Left ventricle myocardium inferior (tissue), 1 donor: ENCODE data around the gene SLC25A34. TPM values are rescaled to one million over a fixed set of nuclear protein-coding genes. Genes with fewer than 3 reads are reported as not detected.
A peak's percentile ranks its signal among the peaks of the same experiment; 100 is the strongest.

Experiments used
- DNase-seq: peaks from one replicate; pipeline ENCODE4 v3.0.0-alpha.2; 2020
- H3K27ac ChIP-seq: fragments of 200-600 bp; replicated peaks from 2 replicates; pipeline ENCODE4 v1.8.0; 2021
- H3K27me3 ChIP-seq: fragments of 200-600 bp; 2 replicates; pipeline ENCODE4 v1.8.0; 2021; ENCODE audit warnings: low read depth
- H3K36me3 ChIP-seq: fragments of 200-600 bp; 2 replicates; pipeline ENCODE4 v1.8.0; 2021
- H3K4me1 ChIP-seq: fragments of 200-600 bp; 2 replicates; pipeline ENCODE4 v1.8.0; 2021
- H3K4me3 ChIP-seq: fragments of 200-600 bp; 2 replicates; pipeline ENCODE4 v1.8.0; 2021; ENCODE audit warnings: mild to moderate bottlenecking, moderate library complexity
- H3K9me3 ChIP-seq: fragments of 200-600 bp; replicated peaks from 2 replicates; pipeline ENCODE4 v1.8.0; 2021
- CTCF ChIP-seq: fragments of 200-600 bp; IDR thresholded peaks from 2 replicates; pipeline ENCODE4 v1.8.0; 2021; ENCODE audit warnings: antibody characterized with exemption, mild to moderate bottlenecking, borderline replicate concordance
- intact Hi-C: fragments of 100-400 bp; cut with micrococcal nuclease; formaldehyde crosslinking; loops from one replicate; pipeline ENCODE4 v1.11.0; 2022
- total RNA-seq: library from RNA; stranded (reverse); fragmentation: NEBNext Ultra II Directional; extraction: Animal tissue kit (Norgen Biotek cat#: 25700); gene quantifications from one replicate; pipeline ENCODE4 v1.2.1, GENCODE V29; 2021
- donor health status: DM: no; HTN: yes; CAD: no; lungs with severe emphysema.

The SLC25A34 gene
- total RNA-seq, 1 donor from 2014 or later = 34.0 TPM

GRCh38 chr1:15731735-15732685 lies 4.0 kb upstream of the SLC25A34 start:
- H3K27ac ChIP-seq = no peak overlapping the region
- DNase-seq = no peak
- intact Hi-C loops = no loop called here
- peaks cover 50% of the 10 kb centered on the region for H3K4me1 ChIP-seq
- TF ChIP-seq CTCF = no peak
- no peak overlapping the region for H3K4me3 ChIP-seq
- H3K27me3 ChIP-seq = no peaks in the 10 kb centered on the region
- H3K36me3 ChIP-seq = peaks cover 80% of the 10 kb centered on the region
- H3K9me3 ChIP-seq = no peaks in the 10 kb centered on the region

- intact Hi-C loops = no loop called here
- Histone ChIP-seq H3K4me1 (peaks cover 50% of the 10 kb centered on the region), H3K36me3 (peaks cover 73% of the 10 kb centered on the region), H3K27ac (no peak overlapping the region), H3K27me3 (no peaks in the 10 kb centered on the region), H3K9me3 (no peaks in the 10 kb centered on the region), H3K4me3 (no peak overlapping the region)
- DNase-seq = no peak
- no peak for TF ChIP-seq CTCF
Observed at GRCh38 chr1:15732686-15733081, 3.4 kb upstream of the SLC25A34 start.

- H3K4me1 ChIP-seq = peaks cover 50% of the 10 kb centered on the region
- no peak overlapping the region for H3K27ac ChIP-seq
- no peak overlapping the region for H3K4me3 ChIP-seq
- H3K27me3 ChIP-seq = no peaks in the 10 kb centered on the region
- TF ChIP-seq CTCF = no peak
- intact Hi-C loops = no loop called here
- no peak for DNase-seq
- peaks cover 67% of the 10 kb centered on the region for H3K36me3 ChIP-seq
- H3K9me3 ChIP-seq = no peaks in the 10 kb centered on the region
Observed at GRCh38 chr1:15733218-15733725, 2.8 kb upstream of the SLC25A34 start.

- Histone ChIP-seq H3K4me3 (no peak overlapping the region), H3K36me3 (peaks cover 62% of the 10 kb centered on the region), H3K9me3 (no peaks in the 10 kb centered on the region), H3K27ac (no peak overlapping the region), H3K27me3 (no peaks in the 10 kb centered on the region), H3K4me1 (peaks cover 49% of the 10 kb centered on the region)
- intact Hi-C loops = no loop called here
- DNase-seq = no peak
- TF ChIP-seq CTCF = no peak
Observed at GRCh38 chr1:15733726-15734226, 2.3 kb upstream of the SLC25A34 start.

- Histone ChIP-seq H3K9me3 (no peaks in the 10 kb centered on the region), H3K27me3 (no peaks in the 10 kb centered on the region), H3K4me3 (no peak overlapping the region), H3K36me3 (peaks cover 57% of the 10 kb centered on the region), H3K4me1 (peaks cover 50% of the 10 kb centered on the region), H3K27ac (peak overlapping the region; percentile 95)
- TF ChIP-seq CTCF = no peak
- DNase-seq = no peak
- intact Hi-C loops = no loop called here
Observed at GRCh38 chr1:15734296-15734695, 1.8 kb upstream of the SLC25A34 start.
